PFSK-1 (cell line): ENCODE data around the gene C1orf167.
A peak's percentile ranks its signal among the peaks of the same experiment; 100 is the strongest.

ENCODE experiments used
- FOXP2 ChIP-seq: optimal IDR thresholded peaks from 2 replicates; pipeline ENCODE3; 2011; ENCODE audit warnings: borderline replicate concordance, control low read depth, inconsistent platforms; ENCODE audit not compliant: insufficient read depth; ENCODE audit errors: extremely low read length, extremely low read depth
- POLR2AphosphoS5 ChIP-seq: IDR thresholded peaks from 2 replicates; pipeline ENCODE4 v1.6.1; 2012; ENCODE audit warnings: low read depth, mild to moderate bottlenecking, control low read depth, low read length, moderate library complexity
- SIN3A ChIP-seq: IDR thresholded peaks from 2 replicates; pipeline ENCODE4 v1.6.1; 2012; ENCODE audit warnings: mild to moderate bottlenecking, low read length, moderate library complexity, borderline replicate concordance; ENCODE audit not compliant: insufficient read depth
- TAF1 ChIP-seq: IDR thresholded peaks from 2 replicates; pipeline ENCODE4 v1.6.1; 2012; ENCODE audit warnings: low read length, control low read depth, borderline replicate concordance; ENCODE audit not compliant: insufficient read depth
- TF ChIP-seq, protein P1 (sequence below), 2 experiments: IDR thresholded peaks; 2 replicates each; pipeline versions ENCODE4 v1.6.1 to v1.8.0; 2011 to 2012; ENCODE audit warnings: low read depth in 2 of 2, low read length in 2 of 2, control low read depth in 1 of 2, inconsistent platforms in 1 of 2, mild to moderate bottlenecking in 1 of 2, moderate library complexity in 1 of 2; ENCODE audit not compliant: insufficient read depth in 1 of 2

Gene C1orf167

GRCh38 chr1:11783556-11783955 lies 21.6 kb downstream of the C1orf167 start:
- TF ChIP-seq FOXP2, result no peak
- TF ChIP-seq SIN3A, result no peak
- TF ChIP-seq TAF1, result no peak
- TF ChIP-seq POLR2AphosphoS5, result no peak
- TF ChIP-seq, protein P1, sequence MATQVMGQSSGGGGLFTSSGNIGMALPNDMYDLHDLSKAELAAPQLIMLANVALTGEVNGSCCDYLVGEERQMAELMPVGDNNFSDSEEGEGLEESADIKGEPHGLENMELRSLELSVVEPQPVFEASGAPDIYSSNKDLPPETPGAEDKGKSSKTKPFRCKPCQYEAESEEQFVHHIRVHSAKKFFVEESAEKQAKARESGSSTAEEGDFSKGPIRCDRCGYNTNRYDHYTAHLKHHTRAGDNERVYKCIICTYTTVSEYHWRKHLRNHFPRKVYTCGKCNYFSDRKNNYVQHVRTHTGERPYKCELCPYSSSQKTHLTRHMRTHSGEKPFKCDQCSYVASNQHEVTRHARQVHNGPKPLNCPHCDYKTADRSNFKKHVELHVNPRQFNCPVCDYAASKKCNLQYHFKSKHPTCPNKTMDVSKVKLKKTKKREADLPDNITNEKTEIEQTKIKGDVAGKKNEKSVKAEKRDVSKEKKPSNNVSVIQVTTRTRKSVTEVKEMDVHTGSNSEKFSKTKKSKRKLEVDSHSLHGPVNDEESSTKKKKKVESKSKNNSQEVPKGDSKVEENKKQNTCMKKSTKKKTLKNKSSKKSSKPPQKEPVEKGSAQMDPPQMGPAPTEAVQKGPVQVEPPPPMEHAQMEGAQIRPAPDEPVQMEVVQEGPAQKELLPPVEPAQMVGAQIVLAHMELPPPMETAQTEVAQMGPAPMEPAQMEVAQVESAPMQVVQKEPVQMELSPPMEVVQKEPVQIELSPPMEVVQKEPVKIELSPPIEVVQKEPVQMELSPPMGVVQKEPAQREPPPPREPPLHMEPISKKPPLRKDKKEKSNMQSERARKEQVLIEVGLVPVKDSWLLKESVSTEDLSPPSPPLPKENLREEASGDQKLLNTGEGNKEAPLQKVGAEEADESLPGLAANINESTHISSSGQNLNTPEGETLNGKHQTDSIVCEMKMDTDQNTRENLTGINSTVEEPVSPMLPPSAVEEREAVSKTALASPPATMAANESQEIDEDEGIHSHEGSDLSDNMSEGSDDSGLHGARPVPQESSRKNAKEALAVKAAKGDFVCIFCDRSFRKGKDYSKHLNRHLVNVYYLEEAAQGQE (IDR thresholded peaks at IDR 0.05; ENCODE audit: insufficient read depth in 1 of 2, low read depth in 2 of 2, low read length in 2 of 2), result no peak

GRCh38 chr1:11784256-11784992 lies 22.4 kb downstream of the C1orf167 start:
- TF ChIP-seq, protein P1 (IDR thresholded peaks at IDR 0.05; ENCODE audit: insufficient read depth in 1 of 2, low read depth in 2 of 2, low read length in 2 of 2), result no peak
- TF ChIP-seq SIN3A (no peak), TAF1 (no peak), FOXP2 (no peak), POLR2AphosphoS5 (no peak)

DNA sequence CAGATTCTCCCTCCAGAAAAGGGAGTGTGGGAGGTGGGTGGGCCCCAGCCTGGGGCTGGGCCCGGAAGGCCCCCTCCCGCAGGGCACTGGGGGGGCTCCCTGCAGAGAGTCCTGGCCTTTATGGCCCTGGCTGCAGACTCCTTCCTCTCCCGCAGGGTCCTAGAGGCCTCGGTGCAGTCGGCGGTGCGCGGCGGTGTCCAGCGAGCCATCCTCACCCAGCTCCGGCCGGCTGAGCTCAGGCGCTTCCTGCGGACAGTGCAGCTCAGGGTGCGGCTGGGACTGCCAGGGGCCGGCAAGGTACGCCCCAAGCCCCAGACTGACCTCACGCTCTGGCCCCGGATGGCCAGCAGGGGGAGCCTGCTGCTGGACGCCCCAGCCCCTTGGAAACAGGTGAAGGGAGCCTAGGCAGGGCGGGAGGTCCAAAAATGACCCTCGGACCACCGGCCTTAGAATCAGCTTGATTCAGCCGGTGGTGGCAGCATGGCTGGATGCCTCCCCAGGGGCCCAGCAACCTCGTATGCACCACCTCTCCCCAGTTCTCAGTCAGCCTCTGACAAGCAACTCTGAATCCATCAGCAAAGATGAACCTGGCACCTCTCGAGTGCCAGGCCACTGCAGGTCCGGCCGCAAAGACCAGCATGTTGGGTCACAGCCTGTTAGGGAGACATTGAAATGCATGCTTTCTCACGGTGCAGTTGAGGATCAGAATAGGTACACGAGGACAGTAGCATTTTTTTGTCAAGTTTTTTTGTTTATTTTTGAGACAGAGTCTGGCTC lies 23.2 kb downstream of the C1orf167 start:
- TF ChIP-seq POLR2AphosphoS5 (no peak), TAF1 (no peak), FOXP2 (peak; percentile 64)

DNA sequence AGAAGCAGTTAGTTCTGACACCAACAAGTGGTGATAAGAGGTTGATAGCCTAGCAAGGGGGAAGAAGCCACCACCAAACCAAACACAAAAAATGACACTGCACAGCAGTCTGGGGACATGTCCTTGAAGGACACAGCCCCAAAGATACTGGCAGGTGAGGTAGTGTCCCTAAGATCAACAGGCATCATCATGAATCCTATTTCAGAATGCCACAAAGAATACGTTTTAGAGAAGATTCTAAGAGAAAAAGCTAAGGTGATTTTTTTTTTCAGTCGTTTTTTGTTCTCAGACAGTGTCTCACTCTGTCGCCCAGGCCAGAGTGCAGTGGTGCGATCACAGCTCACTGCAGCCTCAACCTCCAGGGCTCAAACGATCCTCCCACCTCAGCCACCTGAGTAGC lies 24.2 kb downstream of the C1orf167 start:
- TF ChIP-seq SIN3A (no peak), POLR2AphosphoS5 (no peak), FOXP2 (no peak), TAF1 (no peak)
- TF ChIP-seq, protein P1 (IDR thresholded peaks at IDR 0.05; ENCODE audit: insufficient read depth in 1 of 2, low read depth in 2 of 2, low read length in 2 of 2), result no peak

DNA sequence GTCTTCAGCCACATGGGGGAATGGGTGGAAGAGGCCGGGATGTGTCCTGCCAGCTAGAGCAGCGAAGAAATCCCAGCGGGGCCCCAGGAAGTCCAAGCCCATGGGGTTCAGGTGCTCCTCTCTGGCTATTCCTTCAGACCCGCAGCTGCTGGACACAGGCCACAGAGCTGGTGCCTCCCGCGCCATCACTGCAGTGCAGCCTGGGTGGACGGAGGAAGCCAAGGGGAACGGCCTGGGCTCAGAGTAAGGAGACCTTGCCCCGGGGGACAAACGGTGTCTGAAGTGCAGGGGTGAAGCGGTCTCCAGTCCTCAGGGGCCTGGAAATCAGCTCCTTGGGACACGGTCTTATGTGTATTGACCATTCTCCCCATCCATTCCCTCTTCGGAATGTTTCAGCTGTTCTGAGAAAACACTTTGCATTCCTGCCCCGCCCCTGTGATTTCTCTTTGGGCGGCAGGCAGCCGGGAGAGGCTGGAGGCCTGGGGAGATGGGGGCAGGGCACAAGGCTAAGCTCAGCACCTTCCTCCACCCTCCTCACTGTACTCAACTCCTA lies 25.3 kb downstream of the C1orf167 start:
- TF ChIP-seq SIN3A (no peak), POLR2AphosphoS5 (no peak), TAF1 (no peak), FOXP2 (no peak)
- TF ChIP-seq, protein P1 (IDR thresholded peaks at IDR 0.05; ENCODE audit: insufficient read depth in 1 of 2, low read depth in 2 of 2, low read length in 2 of 2), result no peak
